GM08714 (cell line): ENCODE data around the gene UGT1A10.
"Not testable (repeated sequence)": the region's sequence is repeated elsewhere in the genome, so short reads cannot be mapped to it uniquely, and the experiment has no call there.

Experiments
- H3K4me3 ChIP-seq: fragments of 200-500 bp; sonication (Bioruptor generic); 2 replicates; pipeline ENCODE4 v1.5.1; 2014; ENCODE audit warnings: mild to moderate bottlenecking, low read length, inconsistent platforms
- ZNF274 ChIP-seq: IDR thresholded peaks from 2 replicates; pipeline ENCODE4 v1.6.1; 2012; ENCODE audit warnings: mild to moderate bottlenecking, low read depth, low read length

UGT1A10 gene

DNA sequence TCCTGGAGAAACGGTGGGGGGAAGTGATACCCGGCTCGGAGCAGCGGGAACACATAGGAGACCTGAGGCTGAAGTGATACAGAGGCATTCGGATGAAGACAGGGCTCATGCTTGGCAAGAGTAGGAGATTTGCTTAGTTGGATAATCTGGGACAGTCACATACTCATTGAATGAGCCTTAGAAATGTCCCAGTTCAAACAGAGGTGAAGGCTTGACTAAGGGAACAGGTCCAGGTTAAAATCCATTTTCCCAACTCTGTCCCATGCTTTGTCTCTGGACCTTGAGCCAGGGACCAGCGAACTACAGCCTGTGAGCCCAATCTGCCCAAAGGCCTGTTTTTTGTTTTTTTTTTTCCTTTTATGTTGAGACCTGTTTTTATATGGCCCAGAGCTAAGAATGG is 57.7 kb downstream of the UGT1A10 start:
- H3K4me3 ChIP-seq, result no peak overlapping the region
- TF ChIP-seq ZNF274, result no peak

DNA sequence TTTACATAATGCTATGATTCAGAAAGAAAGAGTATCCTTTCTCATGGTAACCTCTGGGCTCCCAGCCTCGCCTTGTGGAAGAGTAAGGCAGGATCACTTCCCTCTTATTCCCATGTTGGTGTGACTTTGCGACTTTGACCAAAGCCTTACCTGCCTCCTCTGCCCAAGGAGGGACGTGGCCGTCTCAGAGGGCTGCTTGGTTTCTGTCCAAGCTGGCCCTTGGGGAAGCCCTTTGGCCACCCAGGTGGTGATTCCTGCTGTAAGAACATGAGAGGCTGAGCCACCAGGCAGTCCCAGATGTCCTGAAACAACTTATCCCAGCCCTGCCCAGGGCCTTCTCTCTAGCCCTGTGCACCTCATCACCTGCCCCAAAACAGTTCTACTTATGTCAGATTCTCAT is 62.5 kb downstream of the UGT1A10 start:
- H3K4me3 ChIP-seq, result no peak overlapping the region
- no peak for TF ChIP-seq ZNF274

DNA sequence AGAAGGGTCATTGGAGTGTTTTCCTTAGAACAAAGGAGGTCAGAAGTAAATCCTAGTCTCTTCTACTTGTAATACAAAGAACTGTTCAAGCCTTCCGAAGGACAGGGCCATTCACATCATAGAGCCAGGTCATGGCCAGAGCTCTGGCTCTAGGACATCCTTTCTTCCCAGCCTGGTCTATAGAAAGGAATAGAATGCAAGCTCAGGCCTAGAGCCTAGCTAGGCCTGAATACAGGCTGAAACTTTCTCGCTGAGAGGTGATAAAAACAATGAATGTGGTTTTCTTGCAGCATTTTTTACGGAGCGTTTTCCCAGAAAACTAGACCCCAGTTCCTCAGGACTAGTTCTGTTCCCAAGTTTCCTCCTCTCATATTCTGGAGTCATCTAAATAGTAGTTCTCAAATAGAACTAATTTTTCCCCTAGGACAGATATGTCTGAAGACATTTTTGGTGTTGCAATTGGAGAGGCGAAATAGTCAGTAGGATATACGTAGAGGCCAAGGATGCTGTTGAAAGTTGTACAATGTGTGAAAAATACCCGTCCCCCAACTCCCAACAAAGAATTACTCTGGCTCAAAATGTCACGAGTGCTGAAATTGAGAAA is 63.3 kb downstream of the UGT1A10 start:
- H3K4me3 ChIP-seq, result no peak overlapping the region
- no peak for TF ChIP-seq ZNF274

DNA sequence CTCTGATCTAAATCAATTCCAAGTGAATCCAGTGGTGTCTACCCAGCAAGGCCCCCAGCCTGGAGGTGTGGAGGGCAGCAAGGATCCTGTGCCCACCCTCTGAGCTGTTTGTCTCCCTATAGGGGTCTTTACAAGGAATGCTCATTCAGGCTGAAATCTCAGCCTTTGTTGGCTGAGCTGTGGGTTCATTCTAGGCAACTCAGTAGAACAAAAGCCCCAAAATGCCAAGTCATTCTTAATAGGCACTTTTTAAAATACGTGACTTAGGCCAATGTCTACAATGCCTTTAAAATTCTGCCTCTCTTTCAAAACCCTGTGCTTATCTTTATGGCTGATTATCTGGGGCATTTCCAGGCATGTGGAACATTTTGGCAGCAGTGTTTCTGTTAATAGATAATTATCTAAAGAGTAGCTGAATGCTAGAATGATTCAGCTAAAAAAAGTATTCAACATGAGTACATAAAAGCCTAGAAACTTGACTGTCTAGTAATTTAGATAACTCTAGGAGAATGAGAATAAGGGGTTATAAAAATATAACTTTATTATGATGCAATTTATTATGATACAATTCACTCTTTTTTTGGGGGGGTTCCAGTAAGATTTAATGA is 63.9 kb downstream of the UGT1A10 start:
- no peak overlapping the region for H3K4me3 ChIP-seq

DNA sequence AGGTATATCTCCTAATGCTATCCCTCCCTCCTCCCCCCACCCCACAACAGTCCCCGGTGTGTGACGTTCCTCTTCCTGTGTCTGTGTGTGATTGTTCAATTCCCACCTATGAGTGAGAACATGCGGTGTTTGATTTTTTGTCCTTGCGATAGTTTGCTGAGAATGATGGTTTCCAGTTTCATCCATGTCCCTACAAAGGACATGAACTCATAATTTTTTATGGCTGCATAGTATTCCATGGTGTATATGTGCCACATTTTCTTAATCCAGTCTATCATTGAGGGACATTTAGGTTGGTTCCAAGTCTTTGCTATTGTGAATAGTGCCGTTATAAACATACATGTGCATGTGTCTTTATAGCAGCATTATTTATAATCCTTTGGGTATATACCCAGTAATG is 64.6 kb downstream of the UGT1A10 start:
- H3K4me3 ChIP-seq, result not testable (repeated sequence)

More for the DNA sequence above, 63.9 kb downstream of the UGT1A10 start:
- no peak for TF ChIP-seq ZNF274

DNA sequence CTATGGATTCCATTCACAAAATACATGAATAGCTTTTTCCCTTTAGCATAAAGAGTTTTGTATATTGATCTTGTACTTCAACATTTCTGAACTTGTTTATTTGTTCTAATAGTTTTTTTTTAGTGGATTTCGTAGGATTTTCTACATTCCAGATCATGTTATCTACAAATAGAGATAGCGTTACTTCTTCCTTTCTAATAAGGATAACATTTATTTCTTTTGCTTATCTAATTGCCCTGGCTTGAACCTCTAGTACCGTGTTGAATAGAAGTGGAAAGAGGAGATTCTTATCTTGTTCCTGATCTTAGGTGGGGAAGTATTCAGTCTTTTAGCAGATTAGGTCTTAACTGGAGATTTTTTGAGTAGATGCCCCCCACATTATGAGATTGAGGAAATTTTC is 66.0 kb downstream of the UGT1A10 start:
- H3K4me3 ChIP-seq, result no peak overlapping the region
- TF ChIP-seq ZNF274, result no peak

DNA sequence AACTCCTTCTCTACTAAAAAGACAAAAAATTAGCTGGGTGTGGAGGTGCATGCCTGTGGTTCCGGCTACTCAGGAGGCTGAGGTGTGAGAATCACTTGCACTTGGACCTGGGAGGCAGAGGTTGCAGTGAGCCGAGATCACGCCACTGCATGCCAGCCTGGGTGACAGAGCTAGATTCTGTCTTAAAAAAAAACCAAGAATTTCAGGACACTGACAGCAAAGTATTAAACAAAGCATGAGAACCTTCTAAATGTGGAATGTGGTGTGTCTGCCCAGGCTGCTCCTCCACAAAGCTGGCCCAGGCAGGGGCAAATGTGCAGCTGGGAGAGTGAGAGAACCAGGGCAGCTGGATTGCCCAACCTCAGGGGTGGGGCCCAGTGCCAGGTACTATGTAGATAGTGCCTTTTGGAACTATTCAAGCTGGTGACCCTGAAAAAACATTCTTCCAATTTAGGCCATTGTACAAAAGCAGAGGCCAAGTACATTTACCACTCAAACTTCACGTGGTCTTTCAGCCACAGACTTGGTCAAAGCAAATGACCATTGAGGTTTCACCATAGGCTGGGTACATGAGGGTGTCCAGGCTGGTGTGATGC is 69.8 kb downstream of the UGT1A10 start:
- no peak for TF ChIP-seq ZNF274
- no peak overlapping the region for H3K4me3 ChIP-seq

DNA sequence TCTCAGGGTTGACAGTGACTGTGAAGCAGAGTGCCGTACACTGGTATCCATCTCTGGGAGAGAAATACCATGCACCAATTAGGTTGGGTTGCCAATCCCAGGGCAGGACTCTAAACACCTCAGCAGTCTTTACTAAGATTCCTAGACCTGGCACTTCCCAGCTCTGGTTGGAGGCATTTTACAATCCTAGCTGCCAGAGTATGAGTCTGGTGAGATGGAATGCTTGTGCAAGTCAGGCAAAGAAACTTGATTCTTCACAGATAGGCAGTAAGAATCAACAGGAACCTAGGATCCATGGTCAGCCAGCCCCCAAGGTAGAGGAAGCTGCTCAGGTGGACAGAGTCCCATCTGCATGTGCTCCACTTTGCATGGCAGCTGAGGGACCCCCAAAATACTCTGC is 70.5 kb downstream of the UGT1A10 start:
- no peak overlapping the region for H3K4me3 ChIP-seq
- TF ChIP-seq ZNF274, result no peak

DNA sequence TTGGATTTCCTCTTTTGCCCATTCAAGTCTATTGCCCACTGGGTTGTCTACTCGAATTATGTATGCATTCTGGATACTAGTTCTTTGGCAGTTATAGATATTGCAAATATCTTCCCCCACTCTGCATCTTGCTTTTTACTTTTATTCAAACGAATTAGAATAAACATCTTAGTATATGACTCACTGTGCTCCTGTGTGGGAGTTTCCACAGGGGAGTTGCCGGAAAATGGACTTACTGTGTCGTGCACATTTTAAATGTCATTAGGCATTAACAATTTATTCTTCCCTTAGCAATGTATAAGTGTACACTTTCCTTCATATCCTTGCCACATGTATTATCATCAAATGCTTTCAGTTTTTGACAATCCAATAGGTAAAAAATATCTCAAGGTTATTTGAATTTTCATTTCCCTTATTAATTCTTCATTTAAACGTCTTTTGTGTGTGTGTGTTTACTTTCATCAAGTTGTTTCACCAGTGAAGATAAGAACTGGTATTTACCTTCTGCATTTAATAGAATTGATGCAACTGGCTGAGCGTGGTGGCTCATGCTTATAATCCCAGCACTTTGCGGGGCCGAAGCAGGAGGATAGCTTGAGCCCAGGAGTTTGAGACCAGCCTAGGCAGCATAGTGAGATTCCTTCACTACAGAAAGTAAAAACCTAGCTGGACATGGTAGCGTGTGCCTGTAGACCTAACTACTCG is 71.8 kb downstream of the UGT1A10 start:
- no peak overlapping the region for H3K4me3 ChIP-seq

DNA sequence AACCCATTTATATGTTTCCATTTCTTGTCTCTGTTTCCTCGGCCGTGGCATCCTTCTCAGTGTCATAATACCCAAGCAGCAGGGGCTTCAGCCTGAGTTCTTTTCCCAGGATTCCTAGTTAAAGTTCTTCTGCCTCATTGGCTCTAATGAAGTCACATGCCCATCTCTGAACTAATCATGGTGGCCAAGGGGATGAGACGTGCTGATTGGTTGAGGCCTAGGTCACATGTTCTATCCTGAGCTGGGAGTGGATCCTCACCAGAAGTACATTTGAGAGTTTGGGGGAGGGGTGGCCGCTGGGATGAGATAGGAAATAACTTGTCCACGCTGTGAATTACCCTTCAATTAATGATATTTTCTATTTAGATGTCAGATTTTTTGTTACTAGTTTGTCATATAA is 72.7 kb downstream of the UGT1A10 start:
- no peak for TF ChIP-seq ZNF274
- no peak overlapping the region for H3K4me3 ChIP-seq

More for the DNA sequence above, 71.8 kb downstream of the UGT1A10 start:
- no peak for TF ChIP-seq ZNF274

DNA sequence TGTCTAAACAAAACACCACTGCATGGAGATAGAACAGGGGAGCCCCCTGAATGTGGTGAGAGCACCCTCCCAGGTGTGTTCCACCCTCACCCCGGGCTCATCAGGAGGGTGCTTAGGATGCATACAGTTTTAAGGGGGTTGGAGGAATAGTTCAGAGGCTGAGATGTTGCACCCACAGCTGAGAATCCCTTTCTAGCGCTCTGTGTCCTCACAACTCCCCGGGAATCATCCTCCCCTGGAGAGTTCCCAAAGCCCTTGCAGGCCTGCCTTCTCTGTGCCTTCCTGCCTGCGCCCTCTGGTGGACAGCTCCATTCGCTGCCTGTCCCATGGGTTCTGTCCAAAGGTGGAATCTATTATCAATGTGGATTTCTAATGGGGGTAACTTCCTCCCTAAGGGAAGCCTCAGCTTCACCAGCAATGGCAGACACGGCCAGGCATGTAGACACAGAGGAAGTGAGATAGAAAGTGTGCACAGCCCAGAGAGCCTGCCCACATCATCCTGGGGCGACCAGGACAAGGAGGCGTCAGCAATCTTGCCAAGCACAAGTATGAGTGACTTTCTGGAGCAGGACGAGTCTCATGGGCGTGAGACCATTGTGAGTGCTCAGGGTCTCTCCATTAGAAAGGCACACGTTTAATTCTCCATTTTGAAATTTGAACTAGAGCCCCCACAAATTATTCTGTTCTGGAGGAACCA is 75.2 kb downstream of the UGT1A10 start:
- TF ChIP-seq ZNF274, result no peak

DNA sequence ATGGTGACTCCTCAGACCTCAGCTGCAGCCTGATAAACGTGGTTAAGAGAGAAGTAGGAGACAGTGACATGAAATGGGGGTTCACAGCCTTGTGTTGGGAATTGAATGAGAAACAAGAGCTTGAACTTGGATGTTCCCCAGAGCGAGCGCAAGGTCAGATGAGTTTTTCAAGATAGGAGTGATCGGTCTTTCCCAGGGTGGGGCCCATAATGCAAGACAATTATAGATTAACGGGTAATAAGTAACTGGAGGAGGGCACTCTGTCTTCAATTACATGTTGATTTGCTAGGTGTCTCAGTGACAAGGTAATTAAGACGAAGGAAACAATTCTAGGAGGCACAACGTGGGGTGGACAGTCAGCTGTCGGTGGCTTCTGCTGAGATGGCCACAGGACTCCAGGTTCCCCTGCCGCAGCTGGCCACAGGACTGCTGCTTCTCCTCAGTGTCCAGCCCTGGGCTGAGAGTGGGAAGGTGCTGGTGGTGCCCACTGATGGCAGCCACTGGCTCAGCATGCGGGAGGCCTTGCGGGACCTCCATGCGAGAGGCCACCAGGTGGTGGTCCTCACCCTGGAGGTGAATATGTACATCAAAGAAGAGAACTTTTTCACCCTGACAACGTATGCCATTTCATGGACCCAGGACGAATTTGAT is 76.5 kb downstream of the UGT1A10 start, which contains the start of gene UGT1A5:
UGT1A5 (plus strand) TSS at position 297 of the 651 bp plus-strand sequence; CDS start at position 382, 85 bp downstream.
- no peak for TF ChIP-seq ZNF274
- no peak within 1 kb of the TSS for H3K4me3 ChIP-seq

More for the DNA sequence above, 75.2 kb downstream of the UGT1A10 start:
- H3K4me3 ChIP-seq, result no peak overlapping the region

DNA sequence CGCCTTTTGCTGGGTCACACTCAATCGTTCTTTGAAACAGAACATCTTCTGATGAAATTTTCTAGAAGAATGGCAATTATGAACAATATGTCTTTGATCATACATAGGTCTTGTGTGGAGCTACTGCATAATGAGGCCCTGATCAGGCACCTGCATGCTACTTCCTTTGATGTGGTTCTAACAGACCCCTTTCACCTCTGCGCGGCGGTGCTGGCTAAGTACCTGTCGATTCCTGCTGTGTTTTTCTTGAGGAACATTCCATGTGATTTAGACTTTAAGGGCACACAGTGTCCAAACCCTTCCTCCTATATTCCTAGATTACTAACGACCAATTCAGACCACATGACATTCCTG is 77.0 kb downstream of the UGT1A10 start:
- H3K4me3 ChIP-seq, result no peak overlapping the region
- no peak for TF ChIP-seq ZNF274

DNA sequence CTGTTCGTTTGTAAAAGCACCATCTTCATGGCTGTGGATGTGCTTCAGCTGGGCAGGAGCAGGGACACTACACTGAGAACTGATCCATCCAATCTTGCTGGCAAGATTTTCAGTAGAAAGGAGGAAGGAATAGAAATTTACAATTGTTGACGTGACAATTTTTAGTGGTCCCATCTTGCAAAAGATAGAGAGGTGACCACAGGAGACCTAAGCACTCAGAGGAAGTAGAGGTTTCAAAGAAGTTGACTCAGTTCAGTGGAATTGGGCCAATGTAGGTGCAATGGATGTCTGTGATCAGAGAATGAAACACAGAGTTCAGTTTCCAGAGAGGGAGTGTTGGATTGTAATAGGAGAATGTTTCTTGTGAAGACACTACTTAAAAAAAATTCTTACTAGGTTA is 77.9 kb downstream of the UGT1A10 start:
- H3K4me3 ChIP-seq, result no peak overlapping the region
- no peak for TF ChIP-seq ZNF274
